HG02623 (cell line): ENCODE data around the gene NEK7.

Experiments
- ATAC-seq: cut with Tn5 transposase; IDR thresholded peaks from one replicate; pipeline ENCODE4 v1.9.1; 2021; ENCODE audit warnings: moderate library complexity; ENCODE audit not compliant: unreplicated experiment

The NEK7 gene

GRCh38 chr1:198253259-198253658 is 96.5 kb downstream of the NEK7 start:
- peak; percentile 59 for ATAC-seq

GRCh38 chr1:198253668-198254067 is 96.9 kb downstream of the NEK7 start:
- peak; percentile 98 for ATAC-seq

DNA sequence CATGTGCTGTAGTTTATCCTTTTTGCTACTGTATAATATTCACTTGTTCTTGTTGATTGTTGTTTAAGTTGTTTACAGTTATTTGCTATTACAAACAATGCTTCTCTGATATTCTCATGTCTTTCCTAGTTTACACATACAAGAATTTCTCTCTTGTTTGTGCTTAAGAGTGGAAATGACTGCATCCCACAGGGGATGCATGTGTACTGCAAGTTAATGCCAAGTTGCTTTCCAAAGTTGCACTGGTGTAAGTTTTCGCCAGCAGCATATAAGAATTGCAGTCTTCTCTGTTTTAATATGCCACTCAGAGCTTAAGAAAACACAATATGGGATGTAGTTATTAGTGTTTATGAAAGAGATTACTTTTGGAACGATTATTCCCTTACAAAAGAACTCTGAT is 97.7 kb downstream of the NEK7 start:
- ATAC-seq, result no peak

GRCh38 chr1:198254948-198255347 is 98.2 kb downstream of the NEK7 start:
- ATAC-seq, result no peak

GRCh38 chr1:198255784-198256183 is 99.0 kb downstream of the NEK7 start:
- no peak for ATAC-seq

DNA sequence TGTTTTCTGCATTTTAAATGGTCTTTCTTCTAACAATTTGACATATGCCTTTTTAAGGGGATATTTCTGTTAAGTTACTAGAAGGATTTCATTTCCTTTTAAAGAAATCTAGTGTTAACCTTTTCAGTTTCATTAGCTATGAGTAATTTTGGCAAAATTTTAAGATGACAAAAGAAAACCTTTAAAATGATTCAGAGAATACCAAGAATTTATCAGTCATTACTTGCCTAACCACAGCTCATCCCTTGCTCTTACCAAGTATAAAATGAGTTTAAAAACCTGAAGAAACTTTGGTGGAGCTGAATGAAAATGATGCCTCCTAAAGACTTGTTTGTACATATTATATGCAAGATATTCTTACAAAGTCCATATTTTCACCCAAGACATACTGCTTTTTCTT is 101.7 kb downstream of the NEK7 start:
- peak; percentile 38 for ATAC-seq

DNA sequence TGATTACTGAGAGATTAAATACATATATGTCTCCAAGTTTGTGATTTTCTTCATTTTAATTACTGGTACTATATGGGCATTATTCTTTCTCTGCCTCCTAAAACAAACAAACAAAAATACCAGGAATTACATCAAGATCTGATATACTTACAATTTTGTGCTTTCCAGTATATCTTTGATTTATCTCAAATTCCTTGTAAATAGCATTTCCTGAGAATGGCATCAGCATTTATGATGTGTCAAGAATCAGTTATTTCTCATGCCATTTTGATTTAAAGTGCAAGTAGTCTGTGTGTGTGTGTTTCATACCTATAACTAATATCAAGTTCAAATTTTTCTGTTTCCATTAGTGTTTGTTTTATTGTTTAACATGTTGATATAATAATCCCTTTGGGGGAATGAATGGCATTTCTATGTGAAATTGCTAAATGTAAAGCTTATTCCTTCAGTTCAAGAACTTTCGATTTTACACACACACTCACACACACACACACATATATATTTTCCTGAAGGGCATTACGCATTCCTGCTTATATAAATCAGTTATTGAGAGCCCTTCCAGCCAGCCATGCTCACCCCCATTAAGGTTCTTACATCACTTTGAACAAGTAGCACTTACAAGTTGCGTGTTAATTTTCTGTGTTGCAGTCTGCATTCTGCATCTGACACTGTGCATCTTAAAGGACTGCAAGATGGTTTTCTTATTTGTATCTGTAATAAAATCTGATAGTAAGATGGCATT is 102.7 kb downstream of the NEK7 start:
- ATAC-seq, result no peak

DNA sequence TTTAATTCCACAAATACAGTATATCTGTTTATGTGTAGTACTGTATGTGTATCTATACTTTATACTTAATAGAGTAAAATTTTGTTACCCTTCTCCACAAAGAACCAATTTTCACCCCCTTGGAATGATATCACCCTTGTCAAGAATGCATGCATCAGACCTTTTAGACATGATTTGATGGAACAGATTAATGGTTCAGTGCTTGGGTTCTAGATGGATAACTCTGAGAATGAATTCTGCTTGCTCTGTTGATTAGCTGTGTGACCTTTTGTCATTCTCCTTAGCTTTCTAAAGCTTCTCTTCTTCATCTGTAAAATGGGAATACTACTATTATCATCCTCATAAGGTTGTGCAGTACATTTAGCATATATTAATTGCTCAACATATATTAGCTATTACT is 105.1 kb downstream of the NEK7 start:
- no peak for ATAC-seq

- no peak for ATAC-seq
Observed at GRCh38 chr1:198263186-198263585, 106.4 kb downstream of the NEK7 start.

- ATAC-seq, result no peak
Observed at GRCh38 chr1:198264282-198264681, 107.5 kb downstream of the NEK7 start.

GRCh38 chr1:198265073-198265661 is 108.4 kb downstream of the NEK7 start:
- ATAC-seq, result no peak

GRCh38 chr1:198267056-198267455 is 110.3 kb downstream of the NEK7 start:
- no peak for ATAC-seq

- no peak for ATAC-seq
Observed at GRCh38 chr1:198267921-198268320, 111.1 kb downstream of the NEK7 start.

DNA sequence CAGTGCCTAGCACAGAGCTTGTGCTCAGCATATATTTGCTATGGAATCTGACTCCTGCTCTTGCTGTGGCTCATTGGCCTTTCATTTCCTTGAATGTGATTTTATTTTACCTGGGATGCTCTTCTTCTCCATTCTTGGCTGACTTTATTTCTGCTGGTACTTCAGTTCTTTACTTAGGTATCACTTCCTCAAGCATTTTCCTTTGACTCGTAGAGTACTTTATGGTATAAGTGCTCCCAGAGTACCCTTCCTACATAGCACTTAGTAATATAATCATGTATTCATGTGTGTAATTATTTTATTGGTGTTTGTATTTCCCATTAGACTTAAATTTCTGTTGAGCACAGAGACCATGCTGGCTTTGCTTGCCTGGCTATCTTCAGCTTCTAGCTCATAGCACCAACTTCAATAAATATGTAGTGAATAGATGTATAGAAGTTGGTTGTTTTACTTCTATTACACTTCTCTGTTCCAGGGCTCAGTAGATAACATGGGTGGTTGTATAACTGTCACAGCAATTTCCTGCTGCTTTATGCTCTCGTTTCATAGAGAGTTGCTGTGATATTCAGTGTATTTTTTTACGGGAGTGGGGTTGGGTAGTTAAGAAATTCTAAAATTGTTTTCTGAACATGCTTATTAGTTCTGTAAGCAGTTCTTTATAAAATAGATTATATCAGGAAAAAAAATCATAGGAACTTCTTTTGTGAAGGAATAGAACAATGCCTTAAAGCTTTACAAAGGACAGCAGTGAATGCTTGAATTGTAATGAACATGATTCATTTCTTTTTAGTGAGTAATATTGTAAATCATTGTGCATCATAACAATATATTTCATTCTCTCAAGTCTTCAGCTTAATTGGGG is 112.2 kb downstream of the NEK7 start:
- no peak for ATAC-seq

GRCh38 chr1:198269646-198269940 is 112.8 kb downstream of the NEK7 start:
- no peak for ATAC-seq

DNA sequence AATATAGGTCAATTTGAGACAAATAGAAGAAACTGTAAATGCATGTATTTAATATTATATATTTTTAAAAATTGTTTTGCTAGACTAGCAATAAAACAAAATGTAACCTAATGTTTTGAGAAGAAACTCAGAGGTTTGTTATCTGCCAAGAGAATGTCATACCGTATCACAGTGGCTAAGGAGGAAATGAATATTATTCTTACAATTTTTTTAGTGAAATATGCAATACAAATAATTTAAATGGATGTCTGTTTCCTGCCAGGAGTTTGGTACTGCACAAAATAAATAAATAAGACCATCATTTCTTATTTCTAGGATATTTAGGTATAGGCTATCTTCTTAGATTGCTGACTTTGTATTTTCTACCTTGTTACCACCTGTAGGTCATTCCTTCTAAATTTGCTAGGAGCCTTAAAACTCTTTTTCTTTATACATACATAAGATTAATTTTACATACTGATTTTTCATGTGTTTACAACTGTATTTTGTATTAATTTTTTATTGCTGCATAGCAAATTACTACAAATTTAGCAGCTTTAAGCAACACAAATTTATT is 113.6 kb downstream of the NEK7 start:
- no peak for ATAC-seq

GRCh38 chr1:198271467-198271866 is 114.7 kb downstream of the NEK7 start:
- no peak for ATAC-seq

DNA sequence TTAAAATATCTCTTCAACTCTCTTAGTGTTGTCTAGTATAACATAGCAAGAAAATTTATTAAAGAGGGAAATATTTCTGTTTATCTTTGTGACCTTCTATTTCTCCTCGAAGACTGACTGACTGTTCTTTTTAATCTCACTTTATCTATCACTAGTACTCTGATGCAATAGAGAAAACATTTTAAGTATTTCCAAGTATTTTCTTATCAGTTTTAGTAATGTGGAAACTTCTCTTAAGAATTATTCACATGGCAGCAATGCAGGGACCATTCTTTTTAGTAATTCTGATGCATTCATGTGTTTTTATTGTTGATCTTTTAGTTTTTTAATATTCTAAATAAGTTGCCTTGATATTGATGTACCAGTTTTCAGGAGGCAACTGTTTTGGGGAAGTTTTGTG is 115.7 kb downstream of the NEK7 start:
- ATAC-seq, result no peak

DNA sequence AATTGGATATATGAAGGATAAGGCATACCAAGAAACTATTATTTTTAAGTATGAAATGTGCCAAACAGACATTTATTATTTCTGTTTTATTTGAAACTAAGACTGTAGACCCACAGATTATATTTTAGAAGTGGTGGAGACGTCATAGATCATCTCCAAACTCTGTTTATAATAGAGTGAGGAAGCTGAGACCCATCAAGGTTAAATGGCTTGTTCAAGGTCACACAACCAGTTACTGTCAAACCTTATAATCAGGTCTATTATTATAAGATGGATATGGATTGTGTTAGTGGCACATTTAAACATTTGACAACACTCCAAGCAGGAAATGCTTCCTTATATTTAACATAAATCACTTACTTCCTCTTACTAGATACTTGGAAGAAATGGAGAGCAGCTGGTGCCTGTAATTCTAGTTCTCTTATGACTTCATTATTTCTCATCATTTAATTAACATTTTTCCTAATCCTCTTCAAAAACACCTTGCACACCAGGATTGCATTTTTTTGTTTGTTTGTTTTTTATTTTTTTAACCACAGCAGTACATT is 117.0 kb downstream of the NEK7 start:
- ATAC-seq, result no peak

DNA sequence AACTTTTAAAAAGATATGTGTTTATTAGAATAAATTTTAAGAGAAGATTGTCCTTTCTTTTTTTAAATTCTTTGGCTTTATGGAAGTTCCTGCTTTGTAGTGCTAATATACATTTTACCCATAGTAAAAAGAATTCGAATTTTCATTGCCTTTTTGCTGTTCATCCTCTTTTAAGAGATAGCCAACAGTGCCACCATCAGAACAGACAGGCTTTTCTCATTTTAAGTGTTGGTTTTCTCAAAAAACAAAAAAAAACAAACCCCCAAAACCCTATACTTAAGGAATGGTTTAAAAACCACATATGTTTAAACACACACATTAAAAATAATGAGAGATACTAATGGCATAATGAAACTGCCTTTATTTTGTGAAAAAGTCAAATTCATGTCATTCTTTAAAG is 118.8 kb downstream of the NEK7 start:
- no peak for ATAC-seq

DNA sequence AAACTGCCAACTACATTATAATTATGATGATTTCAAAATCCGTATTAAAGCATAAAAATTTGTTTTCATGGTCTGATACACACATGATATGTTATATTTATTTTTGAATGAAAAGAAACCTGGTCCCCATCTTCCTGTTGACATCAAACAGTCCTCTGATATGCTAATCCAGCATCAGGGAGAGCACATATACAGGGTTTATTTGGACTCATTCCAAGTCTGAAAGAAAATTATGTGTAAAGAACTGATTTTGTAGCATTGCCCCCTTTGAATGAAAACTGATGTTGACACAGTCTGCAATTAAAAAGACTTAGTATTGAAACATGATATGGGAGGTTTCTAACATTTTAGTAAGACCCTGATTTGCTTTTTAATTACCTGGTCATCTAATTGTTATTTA is 119.4 kb downstream of the NEK7 start:
- no peak for ATAC-seq

DNA sequence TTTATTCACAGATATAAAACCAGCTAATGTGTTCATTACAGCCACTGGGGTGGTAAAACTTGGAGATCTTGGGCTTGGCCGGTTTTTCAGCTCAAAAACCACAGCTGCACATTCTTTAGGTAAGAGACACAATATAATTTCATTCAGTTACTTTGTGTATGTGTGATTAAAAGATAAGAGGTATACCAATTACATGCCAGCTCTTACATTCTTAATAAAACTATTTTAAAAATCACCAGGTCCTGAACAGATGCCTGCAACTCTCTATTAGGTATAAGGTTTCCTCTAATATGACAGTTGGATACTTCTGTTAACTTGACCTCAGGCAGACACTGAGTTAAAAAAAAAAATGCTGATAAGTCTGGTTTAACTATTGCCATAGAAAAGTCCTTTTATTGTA is 122.1 kb downstream of the NEK7 start:
- no peak for ATAC-seq
